ENCODE data around the gene TWNK. TPM values are rescaled to one million over a fixed set of nuclear protein-coding genes. Genes with fewer than 3 reads are reported as not detected.

TWNK gene
- total and polyA plus RNA-seq, 10 of the 15 experiments (the other 5 are each of a cell fraction or from before 2014, with no cell fraction given) = 13.6 to 32.8 (median 18.0) TPM

DNA sequence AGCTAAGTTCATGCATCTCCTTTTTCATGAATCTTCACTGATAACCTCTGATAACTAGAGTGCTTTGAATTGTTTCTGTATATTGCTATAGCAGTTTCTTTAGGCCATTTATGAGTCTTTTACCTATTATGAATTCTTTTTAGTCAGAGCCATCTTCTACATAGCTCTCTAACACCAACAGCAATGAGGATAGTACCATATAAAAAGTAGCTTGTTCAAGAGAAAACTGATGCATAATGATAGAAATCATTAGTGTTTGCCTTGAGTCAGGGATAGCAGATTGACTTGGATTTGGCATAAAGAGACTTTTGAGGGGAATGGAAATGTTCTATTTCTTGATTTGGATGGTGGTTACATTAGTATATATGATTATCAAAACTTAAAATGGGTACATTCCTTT, 43.8 kb upstream of the TWNK start (continued):
- TF ChIP-seq, protein P1, sequence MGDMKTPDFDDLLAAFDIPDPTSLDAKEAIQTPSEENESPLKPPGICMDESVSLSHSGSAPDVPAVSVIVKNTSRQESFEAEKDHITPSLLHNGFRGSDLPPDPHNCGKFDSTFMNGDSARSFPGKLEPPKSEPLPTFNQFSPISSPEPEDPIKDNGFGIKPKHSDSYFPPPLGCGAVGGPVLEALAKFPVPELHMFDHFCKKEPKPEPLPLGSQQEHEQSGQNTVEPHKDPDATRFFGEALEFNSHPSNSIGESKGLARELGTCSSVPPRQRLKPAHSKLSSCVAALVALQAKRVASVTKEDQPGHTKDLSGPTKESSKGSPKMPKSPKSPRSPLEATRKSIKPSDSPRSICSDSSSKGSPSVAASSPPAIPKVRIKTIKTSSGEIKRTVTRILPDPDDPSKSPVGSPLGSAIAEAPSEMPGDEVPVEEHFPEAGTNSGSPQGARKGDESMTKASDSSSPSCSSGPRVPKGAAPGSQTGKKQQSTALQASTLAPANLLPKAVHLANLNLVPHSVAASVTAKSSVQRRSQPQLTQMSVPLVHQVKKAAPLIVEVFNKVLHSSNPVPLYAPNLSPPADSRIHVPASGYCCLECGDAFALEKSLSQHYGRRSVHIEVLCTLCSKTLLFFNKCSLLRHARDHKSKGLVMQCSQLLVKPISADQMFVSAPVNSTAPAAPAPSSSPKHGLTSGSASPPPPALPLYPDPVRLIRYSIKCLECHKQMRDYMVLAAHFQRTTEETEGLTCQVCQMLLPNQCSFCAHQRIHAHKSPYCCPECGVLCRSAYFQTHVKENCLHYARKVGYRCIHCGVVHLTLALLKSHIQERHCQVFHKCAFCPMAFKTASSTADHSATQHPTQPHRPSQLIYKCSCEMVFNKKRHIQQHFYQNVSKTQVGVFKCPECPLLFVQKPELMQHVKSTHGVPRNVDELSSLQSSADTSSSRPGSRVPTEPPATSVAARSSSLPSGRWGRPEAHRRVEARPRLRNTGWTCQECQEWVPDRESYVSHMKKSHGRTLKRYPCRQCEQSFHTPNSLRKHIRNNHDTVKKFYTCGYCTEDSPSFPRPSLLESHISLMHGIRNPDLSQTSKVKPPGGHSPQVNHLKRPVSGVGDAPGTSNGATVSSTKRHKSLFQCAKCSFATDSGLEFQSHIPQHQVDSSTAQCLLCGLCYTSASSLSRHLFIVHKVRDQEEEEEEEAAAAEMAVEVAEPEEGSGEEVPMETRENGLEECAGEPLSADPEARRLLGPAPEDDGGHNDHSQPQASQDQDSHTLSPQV (IDR thresholded peaks at IDR 0.05) = no peak
- TF ChIP-seq RELA (IDR thresholded peaks at IDR 0.05; ENCODE audit: borderline replicate concordance, partially characterized antibody) (no peak), BMI1 (IDR thresholded peaks at IDR 0.05; ENCODE audit: borderline replicate concordance) (no peak)

DNA sequence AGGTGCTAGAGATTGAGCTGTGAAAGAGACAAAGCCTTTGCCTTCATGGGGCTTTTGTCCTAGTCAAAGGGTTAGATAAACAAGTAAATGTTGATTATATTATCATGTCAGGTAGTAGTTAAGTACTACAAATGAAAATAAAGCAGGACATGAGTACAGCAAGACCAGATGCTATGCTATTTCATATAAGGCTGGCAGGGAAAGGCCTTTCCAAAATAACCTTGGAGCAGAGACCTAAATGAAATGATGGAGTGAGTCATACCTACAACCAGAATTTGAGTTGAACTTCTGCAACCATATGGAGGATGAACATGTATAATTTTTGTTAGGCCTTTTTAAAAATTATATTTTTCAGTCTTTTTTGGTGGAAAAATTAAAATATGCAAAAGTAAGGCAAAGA, 41.6 kb upstream of the TWNK start:
- Histone ChIP-seq H3K27ac (ENCODE audit: control insufficient read depth, insufficient read depth) (no peak overlapping the region), H3K4me2 (ENCODE audit: control insufficient read depth, insufficient read depth) (no peak overlapping the region), H2AFZ (ENCODE audit: control insufficient read depth, low read depth, low read length) (no peak overlapping the region), H3K4me3 (no peak overlapping the region), H3K79me2 (ENCODE audit: control insufficient read depth, insufficient read depth, low read length) (no peaks in the 10 kb centered on the region), H3K9me3 (replicated peaks; ENCODE audit: control insufficient read depth, insufficient read depth, low read length) (no peaks in the 10 kb centered on the region), H3K27me3 (replicated peaks in 1 of 2; ENCODE audit: control insufficient read depth in 2 of 2, insufficient read depth in 2 of 2, low read length in 1 of 2) (no peaks in the 10 kb centered on the region), H3K4me1 (ENCODE audit: control insufficient read depth, insufficient read depth, low read length) (no peaks in the 10 kb centered on the region), H3K9ac (ENCODE audit: control insufficient read depth, insufficient read depth, low read length) (no peak overlapping the region), H4K20me1 (ENCODE audit: control insufficient read depth, insufficient read depth) (no peaks in the 10 kb centered on the region), H3K36me3 (ENCODE audit: control insufficient read depth in 2 of 2, insufficient read depth in 2 of 2, low read length in 1 of 2) (peaks cover 0 to 18% of the 10 kb centered on the region in 2 experiments)
- ChIA-PET RAD21 (ENCODE audit: unreplicated experiment) (no interaction called here), SMC1A (ENCODE audit: uncharacterized antibody, unreplicated experiment) (no interaction called here), CTCF (no interaction called here), POLR2A (no interaction called here)
- BruUV-seq (replicated peaks) = no TSS peak
- ATAC-seq (no peak), FAIRE-seq (no peak), DNase-seq (ENCODE audit: low read depth, low spot score) (no peak)
- intact Hi-C loops (cut with micrococcal nuclease; ENCODE audit: unreplicated experiment) = no loop called here
- in situ Hi-C loops (cut with MboI) = no loop called here
- TF ChIP-seq, protein P2, sequence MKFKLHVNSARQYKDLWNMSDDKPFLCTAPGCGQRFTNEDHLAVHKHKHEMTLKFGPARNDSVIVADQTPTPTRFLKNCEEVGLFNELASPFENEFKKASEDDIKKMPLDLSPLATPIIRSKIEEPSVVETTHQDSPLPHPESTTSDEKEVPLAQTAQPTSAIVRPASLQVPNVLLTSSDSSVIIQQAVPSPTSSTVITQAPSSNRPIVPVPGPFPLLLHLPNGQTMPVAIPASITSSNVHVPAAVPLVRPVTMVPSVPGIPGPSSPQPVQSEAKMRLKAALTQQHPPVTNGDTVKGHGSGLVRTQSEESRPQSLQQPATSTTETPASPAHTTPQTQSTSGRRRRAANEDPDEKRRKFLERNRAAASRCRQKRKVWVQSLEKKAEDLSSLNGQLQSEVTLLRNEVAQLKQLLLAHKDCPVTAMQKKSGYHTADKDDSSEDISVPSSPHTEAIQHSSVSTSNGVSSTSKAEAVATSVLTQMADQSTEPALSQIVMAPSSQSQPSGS (IDR thresholded peaks at IDR 0.05; ENCODE audit: low read length) = no peak
- no peak for TF ChIP-seq POLR2AphosphoS5 (IDR thresholded peaks at IDR 0.05; ENCODE audit: low read length)
